Measurements from ENCODE around the gene YY1.
"Not testable (repeated sequence)": the region's sequence is repeated elsewhere in the genome, so short reads cannot be mapped to it uniquely, and the experiment has no call there.

The YY1 gene

DNA sequence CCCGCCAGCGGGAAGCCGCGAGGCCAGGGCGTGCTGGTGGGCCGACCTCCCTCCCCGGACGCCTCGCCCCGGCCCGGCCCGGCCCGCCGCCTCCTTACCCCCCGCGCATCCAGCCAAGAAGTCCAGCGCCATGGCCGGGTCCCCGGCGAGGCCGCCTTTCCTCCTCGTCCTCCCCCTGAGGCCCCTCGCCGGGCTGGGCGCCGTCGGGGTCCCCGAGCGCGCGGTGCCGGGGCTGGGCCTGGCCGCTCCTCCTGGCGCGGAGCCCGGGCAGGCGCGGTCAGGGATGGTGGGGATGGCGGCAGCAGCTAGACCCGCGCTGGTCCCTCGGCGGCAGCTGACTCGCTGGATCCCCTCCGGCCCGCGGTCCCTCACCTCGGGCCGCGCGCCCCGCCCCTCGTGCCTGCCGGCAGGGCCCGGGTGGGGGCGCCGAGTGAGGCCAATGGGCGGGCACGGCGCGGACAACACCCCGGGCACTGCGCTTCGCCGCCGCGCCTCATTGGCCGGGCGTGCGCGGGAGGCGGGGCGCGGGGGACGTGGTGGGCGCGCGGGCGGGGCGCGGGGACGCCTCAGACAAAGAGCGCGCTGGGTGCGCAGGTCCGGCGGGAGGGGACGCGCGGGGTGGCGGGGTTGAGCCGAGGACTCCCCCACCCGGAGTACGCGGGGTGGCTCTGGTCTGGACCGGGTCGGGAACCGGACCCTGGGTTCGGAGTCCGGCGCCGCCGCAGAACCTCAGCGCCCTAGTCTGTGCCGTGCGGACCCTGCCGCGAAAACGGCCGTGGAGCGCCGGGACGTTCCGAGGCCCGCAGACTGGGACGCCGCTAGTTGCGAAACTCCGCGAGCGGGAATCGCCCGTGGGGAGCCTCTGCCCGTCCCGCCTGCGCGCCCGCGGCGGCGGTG lies 67.4 kb downstream of the YY1 start, which contains the start of gene SLC25A29:
TSS of gene SLC25A29 (minus strand) at position 344 of the 897 bp plus-strand sequence. CDS start at position 132, 212 bp downstream.
- TF ChIP-seq, protein P1, sequence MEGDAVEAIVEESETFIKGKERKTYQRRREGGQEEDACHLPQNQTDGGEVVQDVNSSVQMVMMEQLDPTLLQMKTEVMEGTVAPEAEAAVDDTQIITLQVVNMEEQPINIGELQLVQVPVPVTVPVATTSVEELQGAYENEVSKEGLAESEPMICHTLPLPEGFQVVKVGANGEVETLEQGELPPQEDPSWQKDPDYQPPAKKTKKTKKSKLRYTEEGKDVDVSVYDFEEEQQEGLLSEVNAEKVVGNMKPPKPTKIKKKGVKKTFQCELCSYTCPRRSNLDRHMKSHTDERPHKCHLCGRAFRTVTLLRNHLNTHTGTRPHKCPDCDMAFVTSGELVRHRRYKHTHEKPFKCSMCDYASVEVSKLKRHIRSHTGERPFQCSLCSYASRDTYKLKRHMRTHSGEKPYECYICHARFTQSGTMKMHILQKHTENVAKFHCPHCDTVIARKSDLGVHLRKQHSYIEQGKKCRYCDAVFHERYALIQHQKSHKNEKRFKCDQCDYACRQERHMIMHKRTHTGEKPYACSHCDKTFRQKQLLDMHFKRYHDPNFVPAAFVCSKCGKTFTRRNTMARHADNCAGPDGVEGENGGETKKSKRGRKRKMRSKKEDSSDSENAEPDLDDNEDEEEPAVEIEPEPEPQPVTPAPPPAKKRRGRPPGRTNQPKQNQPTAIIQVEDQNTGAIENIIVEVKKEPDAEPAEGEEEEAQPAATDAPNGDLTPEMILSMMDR (IDR thresholded peaks at IDR 0.05; ENCODE audit: extremely low read depth, missing control alignments) = no peak

DNA sequence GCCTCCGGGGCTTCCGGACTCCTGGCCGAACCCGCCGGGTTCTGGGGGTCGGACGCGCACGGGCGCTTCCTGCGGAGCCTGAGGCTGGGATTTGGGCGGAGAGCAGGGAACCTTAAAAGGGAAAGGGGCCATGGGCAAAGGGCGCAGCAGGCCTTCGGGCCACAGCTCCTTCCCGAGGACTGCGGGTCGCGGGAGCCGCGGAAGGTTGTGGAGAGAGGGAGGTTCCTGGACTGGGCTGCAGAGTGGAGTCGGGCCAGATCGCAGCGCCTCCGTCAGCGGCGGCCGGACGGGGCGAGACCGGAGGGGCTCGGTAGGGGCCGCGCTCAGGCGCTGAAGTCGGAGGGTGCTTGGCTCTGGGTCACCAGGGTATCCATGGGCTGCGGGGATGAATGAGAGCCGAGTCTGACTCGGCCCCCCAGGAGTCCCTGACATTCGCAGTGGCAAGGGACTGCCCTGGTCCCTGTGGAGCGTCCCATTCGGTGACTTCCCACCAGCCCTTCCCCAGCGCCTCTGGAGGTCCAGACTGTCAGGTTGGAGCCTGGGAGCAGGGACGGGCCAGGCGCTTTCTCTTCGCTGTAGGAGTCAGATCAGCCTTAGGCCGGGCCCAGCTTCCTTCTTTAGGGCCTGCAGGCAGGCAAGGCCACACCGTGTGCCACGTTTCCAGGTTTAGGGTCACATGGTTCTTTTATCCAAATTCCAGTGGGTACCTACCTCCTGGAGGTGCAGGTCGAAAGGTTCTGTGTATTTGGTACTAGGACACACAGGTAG lies 68.2 kb downstream of the YY1 start:
- TF ChIP-seq, protein P1 (IDR thresholded peaks at IDR 0.05; ENCODE audit: extremely low read depth, missing control alignments) = no peak
- no peak for DNase-seq (ENCODE audit: low spot score)

More for the DNA sequence above, 67.4 kb downstream of the YY1 start, which contains the start of gene SLC25A29:
- peak; percentile 98 for DNase-seq (ENCODE audit: low spot score)

DNA sequence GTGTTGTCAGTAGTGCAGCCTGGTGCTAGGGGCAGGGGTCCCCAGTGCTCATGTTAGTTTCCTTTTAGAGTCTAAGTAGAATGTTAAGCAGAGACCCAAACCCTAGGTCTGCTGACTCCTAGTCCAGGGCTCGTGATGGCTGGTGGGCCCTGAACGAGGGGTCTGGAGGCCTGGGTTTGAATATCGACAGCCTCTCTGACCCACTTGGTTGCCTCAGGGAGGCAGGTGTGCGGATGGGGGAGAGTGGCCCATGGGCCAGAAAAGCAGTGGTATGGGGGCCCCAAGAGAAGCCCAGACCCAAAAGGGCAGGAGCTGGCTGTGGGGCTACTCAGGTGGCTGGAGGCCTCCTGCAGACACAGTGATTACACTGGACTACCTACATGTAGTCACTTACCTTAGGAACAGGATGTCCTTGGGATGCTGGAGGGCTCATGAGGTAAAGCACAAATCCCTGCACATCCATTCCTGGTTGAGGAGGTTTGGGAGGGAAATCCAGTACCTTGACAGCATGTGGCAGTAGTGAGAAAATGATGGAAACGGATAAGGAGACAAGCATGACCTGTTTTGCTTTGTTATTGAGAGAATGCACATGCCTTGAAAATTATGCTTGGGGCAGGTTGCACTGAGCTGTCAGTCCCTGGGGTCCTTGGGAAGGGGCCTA lies 69.0 kb downstream of the YY1 start:
- TF ChIP-seq, protein P1 (IDR thresholded peaks at IDR 0.05; ENCODE audit: extremely low read depth, missing control alignments) = no peak
- no peak for DNase-seq (ENCODE audit: low spot score)

DNA sequence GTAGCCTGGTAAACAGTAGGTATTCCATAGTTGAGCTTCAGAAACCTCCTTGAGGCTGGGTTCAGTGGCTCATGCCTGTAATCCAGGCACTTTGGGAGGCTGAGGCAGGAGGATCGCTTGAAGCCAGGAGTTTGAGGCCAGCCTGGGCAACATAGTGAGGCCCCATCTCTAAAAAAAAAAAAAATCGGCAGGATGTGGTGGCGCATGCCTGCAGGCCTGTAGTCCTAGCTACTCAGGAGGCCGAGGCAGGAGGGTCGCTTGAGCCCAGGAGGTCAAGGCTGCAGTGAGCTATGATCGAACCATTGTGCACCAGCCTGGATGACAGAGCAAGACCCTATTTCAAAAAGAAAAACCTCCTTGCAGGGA lies 69.5 kb downstream of the YY1 start:
- DNase-seq (ENCODE audit: low spot score) = not testable (repeated sequence)

DNA sequence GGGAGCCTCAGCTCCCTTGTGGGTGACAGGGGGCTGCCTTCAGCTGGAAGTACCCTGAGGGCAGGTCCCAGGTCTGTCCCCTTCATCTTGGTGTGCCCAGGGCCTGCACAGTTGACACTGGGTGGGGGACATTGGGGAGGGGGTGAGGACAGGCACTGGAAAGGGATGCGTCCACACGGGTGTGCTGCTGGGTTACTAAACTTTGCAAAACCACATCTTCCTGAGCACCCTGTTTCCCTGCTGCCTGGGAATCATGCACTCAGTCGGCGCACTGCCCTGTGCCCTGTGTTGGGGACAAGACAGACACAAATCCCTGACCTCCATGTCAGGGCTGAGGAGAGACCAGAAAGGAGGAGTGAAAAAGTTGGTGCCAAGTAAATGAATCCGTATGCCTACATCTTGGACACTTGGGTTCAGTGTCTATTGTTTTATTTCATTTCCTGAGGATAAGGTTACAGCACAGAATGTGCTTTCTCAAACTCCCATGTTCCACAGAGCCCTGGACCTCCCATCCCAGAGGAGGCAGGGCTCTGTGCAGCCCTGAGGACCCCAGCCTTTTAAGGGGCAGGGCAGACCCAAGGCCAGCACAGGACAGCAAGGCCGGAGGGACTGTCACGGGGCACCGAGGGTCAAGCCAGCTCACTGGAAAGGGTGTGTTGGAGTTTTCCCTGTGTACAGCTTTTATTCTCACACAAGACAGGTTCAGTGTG lies 70.2 kb downstream of the YY1 start:
- TF ChIP-seq, protein P1 (IDR thresholded peaks at IDR 0.05; ENCODE audit: extremely low read depth, missing control alignments) = no peak
- no peak for DNase-seq (ENCODE audit: low spot score)

DNA sequence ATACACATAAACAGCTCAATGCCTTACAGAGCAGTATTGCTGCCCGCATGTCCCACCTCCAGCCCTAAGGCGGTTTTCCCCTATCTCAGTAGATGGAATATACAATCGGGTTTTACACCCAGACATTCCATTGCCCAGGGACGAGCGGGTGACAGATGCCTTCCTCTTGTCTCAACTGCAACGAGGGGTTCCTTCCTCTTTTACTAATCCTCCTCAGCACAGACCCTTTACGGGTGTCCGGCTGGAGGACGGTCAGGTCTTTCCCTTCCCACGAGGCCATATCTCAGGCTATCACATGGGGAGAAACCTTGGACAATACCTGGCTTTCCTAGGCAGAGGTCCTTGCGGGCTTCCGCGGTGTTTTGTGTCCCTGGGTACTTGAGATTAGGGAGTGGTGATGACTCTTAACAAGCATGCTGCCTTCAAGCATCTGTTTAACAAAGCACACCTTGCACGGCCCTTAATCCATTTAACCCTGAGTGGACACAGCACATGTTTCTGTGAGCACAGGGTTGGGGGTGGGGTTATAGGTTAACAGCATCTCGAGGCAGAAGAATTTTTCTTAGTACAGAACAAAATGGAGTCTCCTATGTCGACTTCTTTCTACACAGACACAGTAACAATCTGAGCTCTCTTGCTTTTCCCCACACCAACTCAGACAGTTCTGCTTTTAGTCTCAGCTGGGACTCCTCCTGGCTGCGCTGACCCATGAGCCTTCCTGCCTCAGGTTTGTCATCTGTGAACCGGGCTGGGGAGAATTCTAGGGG lies 73.3 kb downstream of the YY1 start:
- not testable (repeated sequence) for DNase-seq (ENCODE audit: low spot score)

DNA sequence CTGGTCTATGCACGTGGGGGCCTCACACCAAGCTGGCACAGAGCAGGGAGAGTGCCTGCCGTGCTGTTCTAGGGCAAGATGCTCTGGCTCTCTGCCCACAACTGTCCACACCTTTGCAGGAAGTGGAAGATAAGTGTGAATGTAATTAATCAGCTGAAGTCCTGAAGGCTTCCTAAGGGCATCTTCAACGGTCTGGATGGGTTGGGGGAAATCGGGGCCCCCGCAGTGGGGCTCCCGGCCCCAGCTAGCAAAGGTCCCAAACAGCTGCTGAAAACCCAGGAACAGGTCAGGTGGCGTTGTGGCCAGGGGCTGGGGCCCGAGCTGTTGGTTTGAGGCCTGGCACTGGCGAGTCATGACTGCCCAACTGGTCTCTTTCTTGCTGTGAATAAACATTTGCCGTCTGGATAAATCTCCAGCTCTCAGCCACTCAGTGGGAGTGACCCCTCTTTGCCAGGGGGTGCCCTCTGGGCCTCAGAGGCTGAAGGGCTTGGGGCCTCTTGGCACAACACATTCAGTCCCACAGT lies 74.0 kb downstream of the YY1 start:
- no peak for DNase-seq (ENCODE audit: low spot score)
- TF ChIP-seq, protein P1 (IDR thresholded peaks at IDR 0.05; ENCODE audit: extremely low read depth, missing control alignments) = no peak
